ENCODE measurements around the gene SPI1. TPM values are rescaled to one million over a fixed set of nuclear protein-coding genes. Genes with fewer than 3 reads are reported as not detected.

Gene SPI1
- total RNA-seq, 1 donor from 2014 or later = 8.3 TPM

DNA sequence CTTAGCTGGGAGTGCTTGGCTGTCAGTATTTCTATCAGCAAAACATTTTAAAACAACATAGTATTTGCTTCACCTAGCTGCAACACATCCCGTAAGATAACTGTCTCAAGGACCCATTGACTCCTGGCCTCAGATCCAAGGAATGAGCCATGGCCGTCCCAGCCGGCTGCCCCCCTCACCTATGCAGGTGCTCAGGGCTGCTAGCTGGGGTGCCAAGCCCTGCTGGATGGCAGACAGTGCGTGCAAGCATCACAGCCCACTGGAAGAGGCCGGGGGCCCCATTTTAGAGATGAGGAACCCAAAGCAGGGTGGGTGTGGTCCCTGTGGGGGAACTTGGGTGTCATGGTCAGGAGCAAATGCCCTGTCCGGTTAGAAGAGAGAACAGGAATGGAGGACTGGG, 39.4 kb upstream of the SPI1 start:
- H3K4me1 ChIP-seq = peaks cover 44% of the 10 kb centered on the region
- H3K36me3 ChIP-seq = peaks cover 81% of the 10 kb centered on the region
- no peak for DNase-seq
- intact Hi-C loops (cut with micrococcal nuclease) = no loop called here
- H3K4me3 ChIP-seq = no peak overlapping the region
- H3K9me3 ChIP-seq (replicated peaks) = no peaks in the 10 kb centered on the region
- peak overlapping the region; percentile 11 for H3K27ac ChIP-seq (replicated peaks)
- TF ChIP-seq, protein P1, sequence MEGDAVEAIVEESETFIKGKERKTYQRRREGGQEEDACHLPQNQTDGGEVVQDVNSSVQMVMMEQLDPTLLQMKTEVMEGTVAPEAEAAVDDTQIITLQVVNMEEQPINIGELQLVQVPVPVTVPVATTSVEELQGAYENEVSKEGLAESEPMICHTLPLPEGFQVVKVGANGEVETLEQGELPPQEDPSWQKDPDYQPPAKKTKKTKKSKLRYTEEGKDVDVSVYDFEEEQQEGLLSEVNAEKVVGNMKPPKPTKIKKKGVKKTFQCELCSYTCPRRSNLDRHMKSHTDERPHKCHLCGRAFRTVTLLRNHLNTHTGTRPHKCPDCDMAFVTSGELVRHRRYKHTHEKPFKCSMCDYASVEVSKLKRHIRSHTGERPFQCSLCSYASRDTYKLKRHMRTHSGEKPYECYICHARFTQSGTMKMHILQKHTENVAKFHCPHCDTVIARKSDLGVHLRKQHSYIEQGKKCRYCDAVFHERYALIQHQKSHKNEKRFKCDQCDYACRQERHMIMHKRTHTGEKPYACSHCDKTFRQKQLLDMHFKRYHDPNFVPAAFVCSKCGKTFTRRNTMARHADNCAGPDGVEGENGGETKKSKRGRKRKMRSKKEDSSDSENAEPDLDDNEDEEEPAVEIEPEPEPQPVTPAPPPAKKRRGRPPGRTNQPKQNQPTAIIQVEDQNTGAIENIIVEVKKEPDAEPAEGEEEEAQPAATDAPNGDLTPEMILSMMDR (IDR thresholded peaks at IDR 0.05; ENCODE audit: borderline replicate concordance) = no peak
- no peaks in the 10 kb centered on the region for H3K27me3 ChIP-seq (ENCODE audit: low read depth)

DNA sequence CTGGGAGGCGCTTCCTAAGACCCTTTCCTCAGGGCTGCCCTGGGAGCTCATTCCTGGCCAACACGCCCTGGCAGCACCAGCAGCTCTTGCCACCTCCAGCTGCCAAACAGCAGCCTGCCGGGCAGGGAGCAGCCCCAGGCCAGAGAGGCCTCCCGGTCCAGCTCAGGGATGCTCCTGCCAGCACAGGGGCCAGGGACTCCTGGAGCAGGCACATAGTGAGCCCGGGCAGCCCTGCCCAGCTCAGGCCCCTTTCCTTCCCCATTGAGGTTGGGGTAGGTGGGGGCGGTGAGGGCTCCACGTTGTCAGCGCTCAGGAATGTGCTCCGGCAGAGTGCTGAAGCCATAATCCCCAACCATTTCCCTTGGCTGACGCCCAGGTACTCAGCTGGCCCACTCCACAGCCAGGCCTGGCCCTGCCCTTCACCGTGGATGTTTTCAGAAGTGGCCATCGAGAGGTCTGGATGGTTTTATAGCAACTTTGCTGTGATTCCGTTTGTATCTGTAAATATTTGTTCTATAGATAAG, 37.7 kb upstream of the SPI1 start:
- H3K27me3 ChIP-seq (ENCODE audit: low read depth) = no peaks in the 10 kb centered on the region
- H3K27ac ChIP-seq (replicated peaks) = peak overlapping the region; percentile 91
- H3K9me3 ChIP-seq (replicated peaks) = no peaks in the 10 kb centered on the region
- DNase-seq = peak; percentile 86
- H3K4me1 ChIP-seq = peaks cover 53% of the 10 kb centered on the region
- H3K4me3 ChIP-seq = no peak overlapping the region
- TF ChIP-seq, protein P1 (IDR thresholded peaks at IDR 0.05; ENCODE audit: borderline replicate concordance) = no peak
- H3K36me3 ChIP-seq = peaks cover 79% of the 10 kb centered on the region
- intact Hi-C loops (cut with micrococcal nuclease) = no loop called here

- Histone ChIP-seq H3K9me3 (replicated peaks) (no peaks in the 10 kb centered on the region), H3K36me3 (peaks cover 79% of the 10 kb centered on the region), H3K27me3 (ENCODE audit: low read depth) (no peaks in the 10 kb centered on the region), H3K4me1 (peaks cover 60% of the 10 kb centered on the region), H3K4me3 (no peak overlapping the region), H3K27ac (replicated peaks) (peak overlapping the region; percentile 91)
- intact Hi-C loops (cut with micrococcal nuclease) = no loop called here
- TF ChIP-seq, protein P1 (IDR thresholded peaks at IDR 0.05; ENCODE audit: borderline replicate concordance) = no peak
- no peak for DNase-seq
These were observed 36.9 kb upstream of the SPI1 start for GRCh38 chr11:47415091-47415854.

DNA sequence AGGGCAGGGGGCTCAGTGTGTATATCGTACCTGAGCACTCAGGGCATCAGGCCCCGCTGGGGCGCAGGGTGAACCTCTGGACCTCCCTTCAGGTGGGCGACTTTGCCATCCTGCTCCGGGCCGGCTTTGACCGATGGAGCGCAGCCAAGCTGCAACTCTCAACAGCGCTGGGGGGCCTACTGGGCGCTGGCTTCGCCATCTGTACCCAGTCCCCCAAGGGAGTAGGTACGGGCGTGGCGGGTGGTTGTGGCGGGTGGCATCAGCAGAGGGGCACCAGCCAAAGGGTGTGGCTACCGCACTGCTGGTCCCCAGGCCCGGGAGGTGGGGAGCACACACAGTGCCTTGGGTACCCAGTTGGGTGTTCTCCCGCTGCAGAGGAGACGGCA, 36.3 kb upstream of the SPI1 start:
- no peak for DNase-seq
- no peak overlapping the region for H3K4me3 ChIP-seq
- H3K9me3 ChIP-seq (replicated peaks) = no peaks in the 10 kb centered on the region
- peaks cover 66% of the 10 kb centered on the region for H3K4me1 ChIP-seq
- intact Hi-C loops (cut with micrococcal nuclease) = no loop called here
- peak overlapping the region; percentile 91 for H3K27ac ChIP-seq (replicated peaks)
- TF ChIP-seq, protein P1 (IDR thresholded peaks at IDR 0.05; ENCODE audit: borderline replicate concordance) = no peak
- no peaks in the 10 kb centered on the region for H3K27me3 ChIP-seq (ENCODE audit: low read depth)
- peaks cover 75% of the 10 kb centered on the region for H3K36me3 ChIP-seq

- DNase-seq = no peak
- H3K36me3 ChIP-seq = peaks cover 71% of the 10 kb centered on the region
- TF ChIP-seq, protein P1 (IDR thresholded peaks at IDR 0.05; ENCODE audit: borderline replicate concordance) = no peak
- no peak overlapping the region for H3K4me3 ChIP-seq
- no peaks in the 10 kb centered on the region for H3K9me3 ChIP-seq (replicated peaks)
- intact Hi-C loops (cut with micrococcal nuclease) = no loop called here
- peaks cover 72% of the 10 kb centered on the region for H3K4me1 ChIP-seq
- no peaks in the 10 kb centered on the region for H3K27me3 ChIP-seq (ENCODE audit: low read depth)
- peak overlapping the region; percentile 91 for H3K27ac ChIP-seq (replicated peaks)
These were observed 35.7 kb upstream of the SPI1 start for GRCh38 chr11:47413908-47414684.

All from left ventricle myocardium inferior (tissue), 1 donor.